Right lung (tissue), 5 donors: ENCODE data around the gene AREL1. TPM values are rescaled to one million over a fixed set of nuclear protein-coding genes. Genes with fewer than 3 reads are reported as not detected.
A peak's percentile ranks its signal among the peaks of the same experiment; 100 is the strongest.

Source experiments
- DNase-seq, 2 donors: peaks; one replicate each; pipeline ENCODE4 v3.0.0-alpha.2; 2013
- polyA plus RNA-seq, 5 donors: library from polyadenylated mRNA; unstranded; fragments of 120-200 nt; gene quantifications; one replicate each; pipeline versions ENCODE4 v1.2.1 to v1.2.3, GENCODE V29; 2013; ENCODE audit warnings: inconsistent platforms in 1 of 5, low replicate concordance in 1 of 5; ENCODE audit not compliant: insufficient read length in 5 of 5, insufficient read depth in 1 of 5

Gene AREL1
- polyA plus RNA-seq, 5 donors, result 23.1 to 30.0 (median 25.3) TPM

- peak; percentile 61 to 68 for DNase-seq
Measured at GRCh38 chr14:74612350-74613021, 100.4 kb downstream of the AREL1 start.

- DNase-seq, result no peak
Measured at GRCh38 chr14:74611650-74612349, 101.1 kb downstream of the AREL1 start, which contains the start of gene LTBP2. Gene LTBP2, minus strand, starts transcription at chr14:74612237. Its CDS starts 293 bp downstream, at chr14:74611944.

Other genes starting within 250 kb of the AREL1 start
- gene NPC2, start 219.8 kb downstream of the AREL1 start, polyA plus RNA-seq, result 1,000 to 10,000 TPM in 1 of 5 donors, 100 to 1,000 TPM in 4; 800 to 1,202 (median 955) TPM
- gene ISCA2, start 219.3 kb downstream of the AREL1 start, polyA plus RNA-seq, result 10 to 100 TPM; 29.8 to 38.3 (median 35.5) TPM
- gene LTBP2, start 100.8 kb downstream of the AREL1 start, polyA plus RNA-seq, result 10 to 100 TPM; 10.6 to 30.9 (median 16.7) TPM
- 10 to 100 TPM; 56.9 to 86.5 (median 76.1) TPM for gene FCF1, start 64 bp upstream of the AREL1 start, polyA plus RNA-seq
- 100 to 1,000 TPM in 2 of 5 donors, 10 to 100 TPM in 3; 79.9 to 116 (median 94.4) TPM for gene YLPM1, start 50.2 kb upstream of the AREL1 start, polyA plus RNA-seq
- gene PROX2, start 163.1 kb upstream of the AREL1 start, polyA plus RNA-seq, result 1 to 10 TPM; 1.7 to 3.2 (median 2.5) TPM
- 100 to 1,000 TPM in 1 of 5 donors, 10 to 100 TPM in 4; 78.3 to 104 (median 95.0) TPM for gene DLST, start 168.8 kb upstream of the AREL1 start, polyA plus RNA-seq
- gene RPS6KL1, start 210.2 kb upstream of the AREL1 start, polyA plus RNA-seq, result 1 to 10 TPM in 4 of 5 donors, under 1 TPM in 1; 0.76 to 2.3 (median 1.1) TPM
- gene PGF, start 242.5 kb upstream of the AREL1 start, polyA plus RNA-seq, result 10 to 100 TPM; 10.2 to 24.5 (median 14.1) TPM